WTC11 (cell line): ENCODE data around the gene MRPL22. TPM values are rescaled to one million over a fixed set of nuclear protein-coding genes. Genes with fewer than 3 reads are reported as not detected.

Source experiments
- ATAC-seq: fragments of 200-7000 bp; cut with Tn5 transposase; 2 replicates; pipeline ENCODE4 v1.10.0; 2021; ENCODE audit warnings: mild to moderate bottlenecking, moderate library complexity
- CTCF ChIA-PET: fragments of 300-600 bp; sonication (Branson Sonifier 250); formaldehyde crosslinking; loops from one replicate; lab custom pipeline; 2021; ENCODE audit warnings: antibody characterized with exemption; lab: Charles Lee
- POLR2A ChIA-PET: fragments of 350-600 bp; sonication (Branson Sonifier 250); formaldehyde crosslinking; loops from one replicate; lab custom pipeline; 2021; ENCODE audit warnings: antibody characterized with exemption; lab: Charles Lee
- DNase-seq: peaks from one replicate; pipeline ENCODE4 v3.0.0; 2021; ENCODE audit warnings: low spot score
- H3K27ac Mint-ChIP-seq: 2 replicates; pipeline ENCODE4 v1.8.0; 2021; ENCODE audit warnings: mixed read lengths
- H3K27me3 Mint-ChIP-seq: 2 replicates; pipeline ENCODE4 v1.8.0; 2021; ENCODE audit warnings: low read depth, mild to moderate bottlenecking, moderate library complexity, mixed read lengths
- H3K36me3 Mint-ChIP-seq: 2 replicates; pipeline ENCODE4 v1.8.0; 2021; ENCODE audit warnings: mixed read lengths
- H3K4me1 Mint-ChIP-seq: 2 replicates; pipeline ENCODE4 v1.8.0; 2022; ENCODE audit warnings: mixed read lengths
- H3K4me3 Mint-ChIP-seq: 2 replicates; pipeline ENCODE4 v1.8.0; 2021; ENCODE audit warnings: mild to moderate bottlenecking, moderate library complexity, mixed read lengths
- H3K9me3 Mint-ChIP-seq: 2 replicates; pipeline ENCODE4 v1.8.0; 2021; ENCODE audit warnings: mixed read lengths
- ATF2 ChIP-seq: sonication (generic); formaldehyde crosslinking; IDR thresholded peaks from 2 replicates; pipeline ENCODE4 v1.8.1; 2022; ENCODE audit warnings: low read depth, missing genetic modification reagents, borderline replicate concordance
- ATF3 ChIP-seq: sonication (generic); formaldehyde crosslinking; conservative IDR thresholded peaks from 2 replicates; pipeline ENCODE4 v1.8.1; 2022; ENCODE audit warnings: mild to moderate bottlenecking, missing genetic modification reagents
- CREM ChIP-seq: sonication (generic); formaldehyde crosslinking; IDR thresholded peaks from 2 replicates; pipeline ENCODE4 v1.8.1; 2022; ENCODE audit warnings: mild to moderate bottlenecking, missing genetic modification reagents, moderate library complexity
- CTCF ChIP-seq: fragments of 200-600 bp; IDR thresholded peaks from 2 replicates; pipeline ENCODE4 v1.8.0; 2022; ENCODE audit warnings: antibody characterized with exemption
- E2F1 ChIP-seq: sonication (generic); formaldehyde crosslinking; IDR thresholded peaks from 2 replicates; pipeline ENCODE4 v1.8.0; 2022; ENCODE audit warnings: mild to moderate bottlenecking, missing genetic modification reagents
- E2F4 ChIP-seq: sonication (generic); formaldehyde crosslinking; IDR thresholded peaks from 2 replicates; pipeline ENCODE4 v1.8.1; 2022; ENCODE audit warnings: low read depth, mild to moderate bottlenecking, moderate library complexity, missing genetic modification reagents, borderline replicate concordance
- ELF4 ChIP-seq: sonication (generic); formaldehyde crosslinking; IDR thresholded peaks from 2 replicates; pipeline ENCODE4 v1.8.1; 2022; ENCODE audit warnings: low read depth, mild to moderate bottlenecking, moderate library complexity, missing genetic modification reagents
- EMX1 ChIP-seq: fragments of 250-450 bp; sonication (Bioruptor Pico); IDR thresholded peaks from 2 replicates; pipeline ENCODE4 v1.8.0; 2021; ENCODE audit warnings: mild to moderate bottlenecking
- FOXJ3 ChIP-seq: sonication (generic); formaldehyde crosslinking; IDR thresholded peaks from 2 replicates; pipeline ENCODE4 v1.9.0; 2021; ENCODE audit warnings: missing genetic modification reagents, mild to moderate bottlenecking, borderline replicate concordance
- FOXP1 ChIP-seq: sonication (generic); formaldehyde crosslinking; IDR thresholded peaks from 2 replicates; pipeline ENCODE4 v1.8.0; 2022; ENCODE audit warnings: missing genetic modification reagents, mild to moderate bottlenecking, moderate library complexity, borderline replicate concordance
- MAX ChIP-seq: sonication (generic); formaldehyde crosslinking; IDR thresholded peaks from 2 replicates; pipeline ENCODE4 v1.8.0; 2022; ENCODE audit warnings: mild to moderate bottlenecking, missing genetic modification reagents
- MLX ChIP-seq: sonication (generic); formaldehyde crosslinking; IDR thresholded peaks from 2 replicates; pipeline ENCODE4 v1.8.1; 2023; ENCODE audit warnings: mild to moderate bottlenecking, missing genetic modification reagents, moderate library complexity
- MXD4 ChIP-seq: fragments of 250-450 bp; sonication (Bioruptor Pico); IDR thresholded peaks from 2 replicates; pipeline ENCODE4 v1.8.0; 2021; ENCODE audit warnings: mild to moderate bottlenecking, moderate library complexity, borderline replicate concordance
- NFATC4 ChIP-seq: fragments of 250-450 bp; sonication (Bioruptor Pico); IDR thresholded peaks from 2 replicates; pipeline ENCODE4 v1.9.0; 2021; ENCODE audit warnings: mild to moderate bottlenecking
- NFE2L1 ChIP-seq: sonication (generic); formaldehyde crosslinking; IDR thresholded peaks from 2 replicates; pipeline ENCODE4 v1.8.1; 2023; ENCODE audit warnings: missing genetic modification reagents
- NR1H2 ChIP-seq: sonication (generic); formaldehyde crosslinking; IDR thresholded peaks from 2 replicates; pipeline ENCODE4 v1.9.0; 2021; ENCODE audit warnings: mild to moderate bottlenecking, moderate library complexity, missing genetic modification reagents
- RELA ChIP-seq: sonication (generic); formaldehyde crosslinking; IDR thresholded peaks from 2 replicates; pipeline ENCODE4 v1.8.1; 2022; ENCODE audit warnings: missing genetic modification reagents, mild to moderate bottlenecking, borderline replicate concordance
- SOX15 ChIP-seq: fragments of 250-450 bp; sonication (Bioruptor Pico); IDR thresholded peaks from 2 replicates; pipeline ENCODE4 v1.9.0; 2021; ENCODE audit warnings: mild to moderate bottlenecking
- TP53 ChIP-seq: sonication (generic); formaldehyde crosslinking; IDR thresholded peaks from 2 replicates; pipeline ENCODE4 v1.8.1; 2023; ENCODE audit warnings: mild to moderate bottlenecking, missing genetic modification reagents
- USF2 ChIP-seq: sonication (generic); formaldehyde crosslinking; IDR thresholded peaks from 2 replicates; pipeline ENCODE4 v1.8.1; 2023; ENCODE audit warnings: mild to moderate bottlenecking, missing genetic modification reagents, moderate library complexity
- ZNF263 ChIP-seq: sonication (generic); formaldehyde crosslinking; IDR thresholded peaks from 2 replicates; pipeline ENCODE4 v1.8.1; 2022; ENCODE audit warnings: low read depth, mild to moderate bottlenecking, moderate library complexity, missing genetic modification reagents
- ZNF281 ChIP-seq: sonication (generic); formaldehyde crosslinking; IDR thresholded peaks from 2 replicates; pipeline ENCODE4 v1.8.0; 2023; ENCODE audit warnings: mild to moderate bottlenecking, missing genetic modification reagents
- ZNF425 ChIP-seq: fragments of 250-450 bp; sonication (Bioruptor Pico); conservative IDR thresholded peaks from 2 replicates; pipeline ENCODE4 v1.9.0; 2021; ENCODE audit warnings: mild to moderate bottlenecking
- ZNF671 ChIP-seq: fragments of 250-450 bp; sonication (Bioruptor Pico); IDR thresholded peaks from 2 replicates; pipeline ENCODE4 v1.8.0; 2021; ENCODE audit warnings: mild to moderate bottlenecking
- total RNA-seq: library from RNA; stranded (reverse); gene quantifications from 3 replicates; pipeline ENCODE4 v1.2.3, GENCODE V29; 2021

MRPL22 gene
- total RNA-seq, 1 experiment from 2014 or later, result 52.0 TPM

- ChIA-PET CTCF (no interaction called here), POLR2A (no interaction called here)
- no peak for ATAC-seq
- Mint-ChIP-seq H3K4me3 (no peak overlapping the region), H3K27ac (no peak overlapping the region), H3K27me3 (no peaks in the 10 kb centered on the region), H3K4me1 (no peaks in the 10 kb centered on the region), H3K9me3 (no peaks in the 10 kb centered on the region), H3K36me3 (peaks cover 3% of the 10 kb centered on the region; the same call in 1 of the 2 replicates)
- no peak for TF ChIP-seq RELA (CRISPR knock-in tag)
- no peak for TF ChIP-seq MXD4 (CRISPR knock-in tag)
- no peak for TF ChIP-seq CREM
- no peak for TF ChIP-seq FOXJ3 (CRISPR knock-in tag)
- TF ChIP-seq MLX (CRISPR knock-in tag), result no peak
- TF ChIP-seq EMX1 (CRISPR knock-in tag), result no peak
- TF ChIP-seq NR1H2 (CRISPR knock-in tag), result no peak
- TF ChIP-seq TP53 (CRISPR knock-in tag), result no peak
- no peak for TF ChIP-seq ZNF671 (CRISPR knock-in tag)
- TF ChIP-seq ATF2, result no peak
- TF ChIP-seq ZNF263 (CRISPR knock-in tag), result no peak
- TF ChIP-seq E2F4, result no peak
- no peak for TF ChIP-seq NFE2L1 (CRISPR knock-in tag)
- no peak for TF ChIP-seq ZNF425
- no peak for TF ChIP-seq ATF3 (CRISPR knock-in tag)
- no peak for TF ChIP-seq SOX15 (CRISPR knock-in tag)
- DNase-seq, result no peak
These were observed 6.9 kb downstream of the MRPL22 start for GRCh38 chr5:154947778-154948177.

GRCh38 chr5:154948313-154948712 is 7.4 kb downstream of the MRPL22 start:
- DNase-seq (no peak), ATAC-seq (no peak)
- POLR2A ChIA-PET, result no interaction called here
- Mint-ChIP-seq H3K9me3 (no peaks in the 10 kb centered on the region), H3K4me1 (no peaks in the 10 kb centered on the region), H3K27ac (no peak overlapping the region), H3K4me3 (no peak overlapping the region), H3K36me3 (peaks cover 3% of the 10 kb centered on the region; the same call in 1 of the 2 replicates), H3K27me3 (no peaks in the 10 kb centered on the region)
- CTCF ChIA-PET, result no interaction called here
- TF ChIP-seq NR1H2 (CRISPR knock-in tag) (no peak), USF2 (no peak), NFATC4 (CRISPR knock-in tag) (no peak), CTCF (no peak), ZNF281 (no peak), ELF4 (CRISPR knock-in tag) (no peak), E2F1 (CRISPR knock-in tag) (no peak), FOXP1 (CRISPR knock-in tag) (no peak), MAX (no peak)
